Cardiac muscle cell (in vitro differentiated cells and primary cell): Measurements from ENCODE around the gene C10orf95. TPM values are rescaled to one million over a fixed set of nuclear protein-coding genes. Genes with fewer than 3 reads are reported as not detected.

Experiments used
- DNase-seq, 2 donors: peaks; one replicate each; pipeline versions ENCODE4 v3.0.0 to v3.0.0-alpha.2; 2010 to 2017; ENCODE audit warnings: low read depth in 1 of 2, low spot score in 1 of 2
- H3K27ac ChIP-seq: fragments of 200-600 bp; sonication (generic); 2 replicates; pipeline ENCODE4 v1.5.1; 2016
- H3K27me3 ChIP-seq: fragments of 200-600 bp; sonication (generic); 2 replicates; pipeline ENCODE4 v1.6.0; 2016; ENCODE audit warnings: control low read depth
- H3K36me3 ChIP-seq: fragments of 200-600 bp; sonication (generic); 2 replicates; pipeline ENCODE4 v1.5.1; 2016; ENCODE audit warnings: control low read depth
- H3K4me1 ChIP-seq: fragments of 200-600 bp; sonication (generic); 2 replicates; pipeline ENCODE4 v1.8.1; 2017; ENCODE audit warnings: low read depth, mild to moderate bottlenecking, mixed run types
- H3K4me3 ChIP-seq: fragments of 200-600 bp; sonication (generic); 2 replicates; pipeline ENCODE4 v1.5.1; 2016; ENCODE audit warnings: mild to moderate bottlenecking
- H3K9me3 ChIP-seq: fragments of 200-600 bp; sonication (generic); 2 replicates; pipeline ENCODE4 v1.5.1; 2017; ENCODE audit warnings: low read depth, mild to moderate bottlenecking, control low read depth
- CTCF ChIP-seq: IDR thresholded peaks from 2 replicates; pipeline ENCODE4 v1.5.1; 2012; ENCODE audit warnings: low read depth, mild to moderate bottlenecking, low read length
- polyA plus RNA-seq: library from polyadenylated mRNA; unstranded; fragments of >200 nt; fragmentation: Nextera tagmentation; extraction: Ambion mirVana; gene quantifications from 2 replicates; pipeline ENCODE4 v1.2.1, GENCODE V29; 2016
- total RNA-seq: library from RNA; depleted of rRNA; stranded (reverse); fragments of >200 nt; gene quantifications from 2 replicates; pipeline ENCODE4 v1.2.3, GENCODE V29; 2016

C10orf95 gene
- total and polyA plus RNA-seq, 2 experiments from 2014 or later = 1.7 TPM; not detected in 1

GRCh38 chr10:102424145-102424544, 27.2 kb downstream of the C10orf95 start:
- DNase-seq = no peak
- Histone ChIP-seq H3K36me3 (peaks cover 7% of the 10 kb centered on the region), H3K27ac (no peak overlapping the region), H3K4me3 (no peak overlapping the region), H3K9me3 (no peaks in the 10 kb centered on the region), H3K4me1 (peaks cover 15% of the 10 kb centered on the region), H3K27me3 (no peaks in the 10 kb centered on the region)
- TF ChIP-seq CTCF = no peak

GRCh38 chr10:102423372-102423968, 27.9 kb downstream of the C10orf95 start:
- H3K4me1 ChIP-seq = peaks cover 19% of the 10 kb centered on the region
- H3K4me3 ChIP-seq = no peak overlapping the region
- H3K36me3 ChIP-seq = peaks cover 7% of the 10 kb centered on the region
- no peaks in the 10 kb centered on the region for H3K9me3 ChIP-seq
- H3K27ac ChIP-seq = no peak overlapping the region
- DNase-seq = no peak
- TF ChIP-seq CTCF = no peak
- H3K27me3 ChIP-seq = no peaks in the 10 kb centered on the region

GRCh38 chr10:102422545-102423129, 28.7 kb downstream of the C10orf95 start:
- H3K9me3 ChIP-seq = no peaks in the 10 kb centered on the region
- TF ChIP-seq CTCF = peak; percentile 81

GRCh38 chr10:102421757-102422512, 29.4 kb downstream of the C10orf95 start:
- no peak for TF ChIP-seq CTCF
- Histone ChIP-seq H3K27me3 (no peaks in the 10 kb centered on the region), H3K4me3 (peak overlapping the region; percentile 55), H3K9me3 (no peaks in the 10 kb centered on the region), H3K27ac (no peak overlapping the region), H3K36me3 (peaks cover 7% of the 10 kb centered on the region), H3K4me1 (peaks cover 19% of the 10 kb centered on the region)
- peak in 1 of 2 donors; percentile 48 for DNase-seq

More at GRCh38 chr10:102422545-102423129, 28.7 kb downstream of the C10orf95 start:
- Histone ChIP-seq H3K4me1 (peaks cover 19% of the 10 kb centered on the region), H3K27me3 (no peaks in the 10 kb centered on the region), H3K36me3 (peaks cover 7% of the 10 kb centered on the region), H3K4me3 (peak overlapping the region; percentile 55), H3K27ac (no peak overlapping the region)
- peak; percentile 78 to 79 for DNase-seq

DNA sequence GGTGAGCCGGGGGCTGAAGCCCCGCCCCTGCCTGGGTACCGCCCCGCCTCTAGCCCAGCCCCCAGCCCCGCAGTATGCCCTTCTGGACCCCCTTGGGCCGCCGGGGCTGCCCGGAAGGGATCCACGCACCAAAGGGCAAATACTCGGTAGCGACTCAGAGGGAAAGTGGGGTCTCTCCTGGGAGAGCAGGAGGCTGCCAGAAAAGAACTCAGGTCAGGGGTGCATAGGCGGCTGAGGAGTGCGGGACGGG, 29.9 kb downstream of the C10orf95 start:
- H3K9me3 ChIP-seq = no peaks in the 10 kb centered on the region
- H3K27me3 ChIP-seq = no peaks in the 10 kb centered on the region
- H3K27ac ChIP-seq = peak overlapping the region; percentile 86
- peaks cover 7% of the 10 kb centered on the region for H3K36me3 ChIP-seq
- peaks cover 19% of the 10 kb centered on the region for H3K4me1 ChIP-seq
- TF ChIP-seq CTCF = no peak
- DNase-seq = no peak
- H3K4me3 ChIP-seq = peak overlapping the region; percentile 55
